Measurements from ENCODE around the gene TMEM139. TPM values are rescaled to one million over a fixed set of nuclear protein-coding genes. Genes with fewer than 3 reads are reported as not detected.

TMEM139 gene
- total and polyA plus RNA-seq, 4 donors = 8.4 to 31.8 (median 19.5) TPM

- Histone ChIP-seq H3K27ac (ENCODE audit: low read depth in 1 of 2, low read length in 1 of 2) (no peak overlapping the region), H3K4me1 (ENCODE audit: control insufficient read depth in 5 of 5, insufficient read depth in 5 of 5, low read length in 5 of 5) (peaks cover 0 to 3% (median 0%) of the 10 kb centered on the region in 5 donors), H3K9ac (ENCODE audit: insufficient read depth in 1 of 2, low read length in 2 of 2) (no peak overlapping the region), H3K4me3 (no peak overlapping the region), H3K27me3 (ENCODE audit: control insufficient read depth in 3 of 3, insufficient read depth in 3 of 3, low read length in 2 of 3) (no peaks in the 10 kb centered on the region), H3K36me3 (ENCODE audit: control insufficient read depth in 4 of 4, insufficient read depth in 4 of 4, low read length in 4 of 4) (peaks cover 31 to 60% (median 41%) of the 10 kb centered on the region in 4 donors), H3K9me3 (ENCODE audit: control insufficient read depth in 4 of 4, insufficient read depth in 3 of 4, low read length in 3 of 4) (no peaks in the 10 kb centered on the region)
- peak; percentile 37 for TF ChIP-seq CTCF (IDR thresholded peaks at IDR 0.05; ENCODE audit: control extremely low read depth, extremely low read depth)
- 66 to 67% methylated on average over 10 of the region's 10 CpGs for WGBS, 2 donors
- DNase-seq (peak in 1 of 3 donors; percentile 44), ATAC-seq (ENCODE audit: insufficient read depth, low FRiP score) (peak; percentile 78)
Observed at GRCh38 chr7:143305423-143306070, 20.8 kb downstream of the TMEM139 start.

- 96% methylated on average over 2 of the region's 2 CpGs for WGBS, 2 donors
- no peak for ATAC-seq (ENCODE audit: insufficient read depth, low FRiP score)
- Histone ChIP-seq H3K4me3 (no peak overlapping the region), H3K4me1 (ENCODE audit: control insufficient read depth in 5 of 5, insufficient read depth in 5 of 5, low read length in 5 of 5) (no peaks in the 10 kb centered on the region), H3K27ac (ENCODE audit: low read depth in 1 of 2, low read length in 1 of 2) (no peak overlapping the region), H3K27me3 (ENCODE audit: control insufficient read depth in 3 of 3, insufficient read depth in 3 of 3, low read length in 2 of 3) (no peaks in the 10 kb centered on the region), H3K36me3 (ENCODE audit: control insufficient read depth in 4 of 4, insufficient read depth in 4 of 4, low read length in 4 of 4) (peaks cover 14 to 36% (median 23%) of the 10 kb centered on the region in 4 donors), H3K9ac (ENCODE audit: insufficient read depth in 1 of 2, low read length in 2 of 2) (no peak overlapping the region), H3K9me3 (ENCODE audit: control insufficient read depth in 4 of 4, insufficient read depth in 3 of 4, low read length in 3 of 4) (no peaks in the 10 kb centered on the region)
- no peak for TF ChIP-seq CTCF (IDR thresholded peaks at IDR 0.05; ENCODE audit: control extremely low read depth, extremely low read depth)
- no peak for DNase-seq
Observed at GRCh38 chr7:143308632-143309031, 23.9 kb downstream of the TMEM139 start.

GRCh38 chr7:143314127-143314526 is 29.4 kb downstream of the TMEM139 start:
- no peak for ATAC-seq (ENCODE audit: insufficient read depth, low FRiP score)

More at GRCh38 chr7:143314127-143314526, 29.4 kb downstream of the TMEM139 start:
- no peak overlapping the region for H3K9ac ChIP-seq (ENCODE audit: insufficient read depth in 1 of 2, low read length in 2 of 2)
- no peaks in the 10 kb centered on the region for H3K9me3 ChIP-seq (ENCODE audit: control insufficient read depth in 4 of 4, insufficient read depth in 3 of 4, low read length in 3 of 4)
- H3K27ac ChIP-seq (ENCODE audit: low read depth in 1 of 2, low read length in 1 of 2) = no peak overlapping the region
- TF ChIP-seq CTCF (IDR thresholded peaks at IDR 0.05; ENCODE audit: control extremely low read depth, extremely low read depth) = no peak
- no peak overlapping the region for H3K4me3 ChIP-seq
- H3K27me3 ChIP-seq (ENCODE audit: control insufficient read depth in 3 of 3, insufficient read depth in 3 of 3, low read length in 2 of 3) = no peaks in the 10 kb centered on the region
- H3K4me1 ChIP-seq (ENCODE audit: control insufficient read depth in 5 of 5, insufficient read depth in 5 of 5, low read length in 5 of 5) = no peaks in the 10 kb centered on the region
- H3K36me3 ChIP-seq (ENCODE audit: control insufficient read depth in 4 of 4, insufficient read depth in 4 of 4, low read length in 4 of 4) = no peaks in the 10 kb centered on the region
- DNase-seq = no peak
